A549 (cell line): Measurements from ENCODE around the gene UBB.

ENCODE experiments used
- EP300 ChIP-seq, 2 experiments: fragments of >200 bp; sonication (Bioruptor Twin); formaldehyde crosslinking; IDR thresholded peaks; 2 replicates in 1 of 2; 3 replicates in 1 of 2; pipeline ENCODE4 v1.6.1; 2016 to 2017
- HDAC2 ChIP-seq: fragments of 200-600 bp; sonication (generic); IDR thresholded peaks from 2 replicates; pipeline ENCODE4 v1.6.1; 2016
- HOXA7 ChIP-seq: fragments of 250-450 bp; sonication (Bioruptor Pico); IDR thresholded peaks from 2 replicates; pipeline ENCODE4 v1.5.0; 2020; ENCODE audit warnings: mild to moderate bottlenecking, moderate library complexity
- KDM1A ChIP-seq: fragments of 200-600 bp; sonication (generic); IDR thresholded peaks from 2 replicates; pipeline ENCODE4 v1.6.1; 2016; ENCODE audit warnings: low read depth, mild to moderate bottlenecking
- KDM5A ChIP-seq: fragments of 200-600 bp; sonication (generic); IDR thresholded peaks from 2 replicates; pipeline ENCODE4 v1.6.1; 2016; ENCODE audit warnings: antibody characterized with exemption, mild to moderate bottlenecking
- MAX ChIP-seq: IDR thresholded peaks from 2 replicates; pipeline ENCODE4 v1.6.1; 2012
- NFE2L2 ChIP-seq: fragments of 150-350 bp; conservative IDR thresholded peaks from 2 replicates; pipeline ENCODE4 v1.6.1; 2014; ENCODE audit warnings: low read length
- POLR2A ChIP-seq: IDR thresholded peaks from 2 replicates; pipeline ENCODE4 v1.6.1; 2012; ENCODE audit warnings: mild to moderate bottlenecking, low read length
- RCOR1 ChIP-seq: fragments of 150-350 bp; IDR thresholded peaks from 2 replicates; pipeline ENCODE4 v1.6.1; 2014; ENCODE audit warnings: antibody characterized with exemption, low read length, low read depth
- RFX5 ChIP-seq: fragments of 450-650 bp; IDR thresholded peaks from 2 replicates; pipeline ENCODE4 v1.7.1; 2014; ENCODE audit warnings: antibody characterized with exemption, mild to moderate bottlenecking, moderate library complexity
- RNF2 ChIP-seq: fragments of 200-600 bp; sonication (generic); IDR thresholded peaks from 2 replicates; pipeline ENCODE4 v1.6.1; 2016; ENCODE audit warnings: low read depth, mild to moderate bottlenecking, antibody characterized with exemption, moderate library complexity, borderline replicate concordance
- TF ChIP-seq, protein P1 (sequence below): fragments of >200 bp; sonication (Bioruptor Twin); formaldehyde crosslinking; IDR thresholded peaks from 3 replicates; pipeline ENCODE4 v1.5.1; 2016
- TF ChIP-seq, protein P2 (sequence below): fragments of 250-450 bp; sonication (Bioruptor Pico); IDR thresholded peaks from 2 replicates; pipeline ENCODE4 v1.5.0; 2021; ENCODE audit warnings: mild to moderate bottlenecking, moderate library complexity, borderline replicate concordance
- TF ChIP-seq, protein P3 (sequence below): fragments of 450-650 bp; IDR thresholded peaks from 2 replicates; pipeline ENCODE4 v1.6.1; 2014; ENCODE audit warnings: antibody characterized with exemption

GRCh38 chr17:16343569-16343968, 37.3 kb upstream of the UBB start:
- TF ChIP-seq, protein P1, sequence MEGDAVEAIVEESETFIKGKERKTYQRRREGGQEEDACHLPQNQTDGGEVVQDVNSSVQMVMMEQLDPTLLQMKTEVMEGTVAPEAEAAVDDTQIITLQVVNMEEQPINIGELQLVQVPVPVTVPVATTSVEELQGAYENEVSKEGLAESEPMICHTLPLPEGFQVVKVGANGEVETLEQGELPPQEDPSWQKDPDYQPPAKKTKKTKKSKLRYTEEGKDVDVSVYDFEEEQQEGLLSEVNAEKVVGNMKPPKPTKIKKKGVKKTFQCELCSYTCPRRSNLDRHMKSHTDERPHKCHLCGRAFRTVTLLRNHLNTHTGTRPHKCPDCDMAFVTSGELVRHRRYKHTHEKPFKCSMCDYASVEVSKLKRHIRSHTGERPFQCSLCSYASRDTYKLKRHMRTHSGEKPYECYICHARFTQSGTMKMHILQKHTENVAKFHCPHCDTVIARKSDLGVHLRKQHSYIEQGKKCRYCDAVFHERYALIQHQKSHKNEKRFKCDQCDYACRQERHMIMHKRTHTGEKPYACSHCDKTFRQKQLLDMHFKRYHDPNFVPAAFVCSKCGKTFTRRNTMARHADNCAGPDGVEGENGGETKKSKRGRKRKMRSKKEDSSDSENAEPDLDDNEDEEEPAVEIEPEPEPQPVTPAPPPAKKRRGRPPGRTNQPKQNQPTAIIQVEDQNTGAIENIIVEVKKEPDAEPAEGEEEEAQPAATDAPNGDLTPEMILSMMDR, result no peak
- TF ChIP-seq KDM1A (no peak), EP300 (IDR thresholded peaks at IDR 0.05) (no peak), HOXA7 (CRISPR knock-in tag) (no peak), RFX5 (no peak), KDM5A (no peak), POLR2A (no peak), HDAC2 (no peak), RCOR1 (no peak), MAX (no peak), NFE2L2 (no peak), RNF2 (no peak)
- TF ChIP-seq, protein P2, sequence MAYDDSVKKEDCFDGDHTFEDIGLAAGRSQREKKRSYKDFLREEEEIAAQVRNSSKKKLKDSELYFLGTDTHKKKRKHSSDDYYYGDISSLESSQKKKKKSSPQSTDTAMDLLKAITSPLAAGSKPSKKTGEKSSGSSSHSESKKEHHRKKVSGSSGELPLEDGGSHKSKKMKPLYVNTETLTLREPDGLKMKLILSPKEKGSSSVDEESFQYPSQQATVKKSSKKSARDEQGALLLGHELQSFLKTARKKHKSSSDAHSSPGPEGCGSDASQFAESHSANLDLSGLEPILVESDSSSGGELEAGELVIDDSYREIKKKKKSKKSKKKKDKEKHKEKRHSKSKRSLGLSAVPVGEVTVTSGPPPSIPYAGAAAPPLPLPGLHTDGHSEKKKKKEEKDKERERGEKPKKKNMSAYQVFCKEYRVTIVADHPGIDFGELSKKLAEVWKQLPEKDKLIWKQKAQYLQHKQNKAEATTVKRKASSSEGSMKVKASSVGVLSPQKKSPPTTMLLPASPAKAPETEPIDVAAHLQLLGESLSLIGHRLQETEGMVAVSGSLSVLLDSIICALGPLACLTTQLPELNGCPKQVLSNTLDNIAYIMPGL, result no peak
- TF ChIP-seq, protein P3, sequence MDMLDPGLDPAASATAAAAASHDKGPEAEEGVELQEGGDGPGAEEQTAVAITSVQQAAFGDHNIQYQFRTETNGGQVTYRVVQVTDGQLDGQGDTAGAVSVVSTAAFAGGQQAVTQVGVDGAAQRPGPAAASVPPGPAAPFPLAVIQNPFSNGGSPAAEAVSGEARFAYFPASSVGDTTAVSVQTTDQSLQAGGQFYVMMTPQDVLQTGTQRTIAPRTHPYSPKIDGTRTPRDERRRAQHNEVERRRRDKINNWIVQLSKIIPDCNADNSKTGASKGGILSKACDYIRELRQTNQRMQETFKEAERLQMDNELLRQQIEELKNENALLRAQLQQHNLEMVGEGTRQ, result no peak
